ENCODE results near the gene SLC16A12.

SLC16A12 gene

GRCh38 chr10:89505640-89506275, 29.6 kb downstream of the SLC16A12 start:
- DNase-seq = no peak

- DNase-seq = no peak
These were observed 30.7 kb downstream of the SLC16A12 start for GRCh38 chr10:89504691-89505090.

GRCh38 chr10:89503652-89504370, 31.6 kb downstream of the SLC16A12 start:
- no peak for DNase-seq

GRCh38 chr10:89503151-89503550, 32.2 kb downstream of the SLC16A12 start:
- DNase-seq = no peak

- DNase-seq = no peak
These were observed 32.8 kb downstream of the SLC16A12 start for GRCh38 chr10:89502549-89502948.

GRCh38 chr10:89494575-89494974, 40.8 kb downstream of the SLC16A12 start:
- no peak for DNase-seq

GRCh38 chr10:89494068-89494467, 41.3 kb downstream of the SLC16A12 start:
- no peak for DNase-seq

- no peak for DNase-seq
These were observed 43.5 kb downstream of the SLC16A12 start for GRCh38 chr10:89491932-89492331.

GRCh38 chr10:89490596-89491335, 44.6 kb downstream of the SLC16A12 start:
- no peak for DNase-seq

GRCh38 chr10:89482256-89482655, 53.1 kb downstream of the SLC16A12 start:
- no peak for DNase-seq

GRCh38 chr10:89481662-89482061, 53.7 kb downstream of the SLC16A12 start:
- DNase-seq = no peak

- no peak for DNase-seq
These were observed 55.5 kb downstream of the SLC16A12 start for GRCh38 chr10:89479771-89480446.

GRCh38 chr10:89478739-89479654, 56.4 kb downstream of the SLC16A12 start:
- no peak for DNase-seq

GRCh38 chr10:89478085-89478738, 57.2 kb downstream of the SLC16A12 start:
- DNase-seq = no peak

- DNase-seq = no peak
These were observed 59.2 kb downstream of the SLC16A12 start for GRCh38 chr10:89476150-89476549.

- DNase-seq = no peak
These were observed 59.8 kb downstream of the SLC16A12 start for GRCh38 chr10:89475591-89475998.

- DNase-seq = no peak
These were observed 60.3 kb downstream of the SLC16A12 start for GRCh38 chr10:89475125-89475524.

- DNase-seq = no peak
These were observed 60.9 kb downstream of the SLC16A12 start for GRCh38 chr10:89474452-89474851.

GRCh38 chr10:89471110-89471809, 64.1 kb downstream of the SLC16A12 start:
- no peak for DNase-seq

GRCh38 chr10:89470628-89471027, 64.8 kb downstream of the SLC16A12 start:
- DNase-seq = no peak

- DNase-seq = no peak
These were observed 65.9 kb downstream of the SLC16A12 start for GRCh38 chr10:89469517-89469916.
